OCI-M1 (cell line): ENCODE measurements around the gene HOXC10.
A peak's percentile ranks its signal among the peaks of the same experiment; 100 is the strongest.

Source experiments
- DNase-seq: peaks from one replicate; lab custom pipeline; 2025; lab: John Stamatoyannopoulos, UW

Gene HOXC10

GRCh38 chr12:54030442-54030801, 45.5 kb downstream of the HOXC10 start:
- DNase-seq: no peak

- DNase-seq: no peak
Measured at GRCh38 chr12:54030889-54031471, 46.0 kb downstream of the HOXC10 start.

GRCh38 chr12:54031480-54031879, 46.5 kb downstream of the HOXC10 start:
- DNase-seq: no peak

GRCh38 chr12:54032086-54032619, 47.2 kb downstream of the HOXC10 start:
- no peak for DNase-seq

GRCh38 chr12:54032627-54033100, 47.7 kb downstream of the HOXC10 start, which contains the start of gene HOXC5:
TSS of gene HOXC5 (plus strand) at chr12:54033050. CDS start at chr12:54033123, 73 bp downstream.
- peak; percentile 85 for DNase-seq

- DNase-seq: no peak
Measured at GRCh38 chr12:54033106-54033979, 48.4 kb downstream of the HOXC10 start.

- no peak for DNase-seq
Measured at GRCh38 chr12:54033980-54034784, 49.2 kb downstream of the HOXC10 start.

- no peak for DNase-seq
Measured at GRCh38 chr12:54034785-54035310, 49.9 kb downstream of the HOXC10 start.

GRCh38 chr12:54035568-54036264, 50.8 kb downstream of the HOXC10 start:
- no peak for DNase-seq

- no peak for DNase-seq
Measured at GRCh38 chr12:54036620-54037359, 51.8 kb downstream of the HOXC10 start.

- DNase-seq: peak; percentile 11
Measured at GRCh38 chr12:54037360-54038283, 52.7 kb downstream of the HOXC10 start.

- no peak for DNase-seq
Measured at GRCh38 chr12:54038284-54038870, 53.4 kb downstream of the HOXC10 start.

GRCh38 chr12:54038871-54039414, 54.0 kb downstream of the HOXC10 start:
- no peak for DNase-seq

- DNase-seq: no peak
Measured at GRCh38 chr12:54039417-54040147, 54.6 kb downstream of the HOXC10 start.
